ENCODE measurements around the gene ART5. TPM values are rescaled to one million over a fixed set of nuclear protein-coding genes. Genes with fewer than 3 reads are reported as not detected.

ART5 gene
- total and polyA plus RNA-seq, 2 donors (not counting 1 experiment from before 2014, with no cell fraction given), result 0.50 TPM; not detected in 1

GRCh38 chr11:3638513-3638912 is 3.3 kb downstream of the ART5 start:
- Histone ChIP-seq H3K79me2 (ENCODE audit: control insufficient read depth, insufficient read depth, low read length) (no peaks in the 10 kb centered on the region), H3K4me3 (replicated peaks in 1 of 4; ENCODE audit: control extremely low read depth in 1 of 4, insufficient read depth in 1 of 4, low read depth in 3 of 4, low read length in 4 of 4) (no peak overlapping the region), H4K20me1 (ENCODE audit: control insufficient read depth, extremely low read depth, insufficient read depth, low read length) (no peaks in the 10 kb centered on the region), H3K27me3 (ENCODE audit: control insufficient read depth, insufficient read depth, low read length) (peaks cover 2% of the 10 kb centered on the region), H3K27ac (ENCODE audit: insufficient read depth, low read length) (no peak overlapping the region), H3K4me2 (ENCODE audit: extremely low read depth, insufficient read depth, low read length) (no peak overlapping the region), H3K4me1 (ENCODE audit: control insufficient read depth, extremely low read depth, insufficient read depth, low read length) (no peaks in the 10 kb centered on the region), H3K36me3 (ENCODE audit: control insufficient read depth, insufficient read depth, low read length) (no peaks in the 10 kb centered on the region), H3K9ac (ENCODE audit: insufficient read depth, low read length) (no peak overlapping the region), H2AFZ (ENCODE audit: low read length) (no peak overlapping the region), H3K9me3 (ENCODE audit: control insufficient read depth, insufficient read depth, low read depth, low read length) (no peaks in the 10 kb centered on the region)
- TF ChIP-seq, protein P1, sequence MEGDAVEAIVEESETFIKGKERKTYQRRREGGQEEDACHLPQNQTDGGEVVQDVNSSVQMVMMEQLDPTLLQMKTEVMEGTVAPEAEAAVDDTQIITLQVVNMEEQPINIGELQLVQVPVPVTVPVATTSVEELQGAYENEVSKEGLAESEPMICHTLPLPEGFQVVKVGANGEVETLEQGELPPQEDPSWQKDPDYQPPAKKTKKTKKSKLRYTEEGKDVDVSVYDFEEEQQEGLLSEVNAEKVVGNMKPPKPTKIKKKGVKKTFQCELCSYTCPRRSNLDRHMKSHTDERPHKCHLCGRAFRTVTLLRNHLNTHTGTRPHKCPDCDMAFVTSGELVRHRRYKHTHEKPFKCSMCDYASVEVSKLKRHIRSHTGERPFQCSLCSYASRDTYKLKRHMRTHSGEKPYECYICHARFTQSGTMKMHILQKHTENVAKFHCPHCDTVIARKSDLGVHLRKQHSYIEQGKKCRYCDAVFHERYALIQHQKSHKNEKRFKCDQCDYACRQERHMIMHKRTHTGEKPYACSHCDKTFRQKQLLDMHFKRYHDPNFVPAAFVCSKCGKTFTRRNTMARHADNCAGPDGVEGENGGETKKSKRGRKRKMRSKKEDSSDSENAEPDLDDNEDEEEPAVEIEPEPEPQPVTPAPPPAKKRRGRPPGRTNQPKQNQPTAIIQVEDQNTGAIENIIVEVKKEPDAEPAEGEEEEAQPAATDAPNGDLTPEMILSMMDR (conservative IDR thresholded peaks at IDR 0.05 in 1 of 2, IDR thresholded peaks at IDR 0.05 in 1 of 2; ENCODE audit: low read depth in 1 of 2, low read length in 2 of 2), result no peak
- no peak for TF ChIP-seq EZH2 (IDR thresholded peaks at IDR 0.05; ENCODE audit: low read length, missing control alignments)
- no peak for DNase-seq (ENCODE audit: low read depth in 2 of 2)

DNA sequence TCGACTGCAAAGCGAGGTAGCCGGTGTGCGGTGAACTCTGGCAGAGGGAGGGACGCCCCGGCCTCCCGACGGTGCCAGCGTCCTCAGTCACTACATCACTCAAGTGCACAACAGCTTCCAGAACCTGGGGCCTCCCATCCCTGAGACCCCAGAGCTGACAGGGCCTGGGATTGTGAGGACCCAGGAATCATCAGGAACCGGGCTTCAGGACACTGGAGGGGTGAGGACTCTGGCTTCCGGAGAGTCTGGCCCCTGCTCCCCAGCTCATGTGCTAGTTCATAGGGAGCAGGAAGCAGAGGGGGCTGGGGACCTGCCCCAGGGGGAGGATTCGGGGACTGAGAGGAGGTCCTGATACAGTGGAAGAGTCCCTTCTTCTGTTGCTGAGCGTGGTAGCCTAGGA is 4.6 kb downstream of the ART5 start:
- Histone ChIP-seq H3K79me2 (ENCODE audit: control insufficient read depth, insufficient read depth, low read length) (no peaks in the 10 kb centered on the region), H3K9ac (ENCODE audit: insufficient read depth, low read length) (no peak overlapping the region), H3K4me2 (ENCODE audit: extremely low read depth, insufficient read depth, low read length) (no peak overlapping the region), H4K20me1 (ENCODE audit: control insufficient read depth, extremely low read depth, insufficient read depth, low read length) (no peaks in the 10 kb centered on the region), H3K4me1 (ENCODE audit: control insufficient read depth, extremely low read depth, insufficient read depth, low read length) (no peaks in the 10 kb centered on the region), H3K27ac (ENCODE audit: insufficient read depth, low read length) (no peak overlapping the region), H3K27me3 (ENCODE audit: control insufficient read depth, insufficient read depth, low read length) (no peaks in the 10 kb centered on the region), H3K36me3 (ENCODE audit: control insufficient read depth, insufficient read depth, low read length) (no peaks in the 10 kb centered on the region), H3K9me3 (ENCODE audit: control insufficient read depth, insufficient read depth, low read depth, low read length) (no peaks in the 10 kb centered on the region), H3K4me3 (replicated peaks in 1 of 4; ENCODE audit: control extremely low read depth in 1 of 4, insufficient read depth in 1 of 4, low read depth in 3 of 4, low read length in 4 of 4) (no peak overlapping the region), H2AFZ (ENCODE audit: low read length) (no peak overlapping the region)
- TF ChIP-seq, protein P1 (conservative IDR thresholded peaks at IDR 0.05 in 1 of 2, IDR thresholded peaks at IDR 0.05 in 1 of 2; ENCODE audit: low read depth in 1 of 2, low read length in 2 of 2), result no peak
- TF ChIP-seq EZH2 (IDR thresholded peaks at IDR 0.05; ENCODE audit: low read length, missing control alignments), result no peak
- no peak for DNase-seq (ENCODE audit: low read depth in 2 of 2)

GRCh38 chr11:3635641-3636375 is 6.0 kb downstream of the ART5 start:
- H3K4me3 ChIP-seq (replicated peaks in 1 of 4; ENCODE audit: control extremely low read depth in 1 of 4, insufficient read depth in 1 of 4, low read depth in 3 of 4, low read length in 4 of 4), result no peak overlapping the region
- no peaks in the 10 kb centered on the region for H3K4me1 ChIP-seq (ENCODE audit: control insufficient read depth, extremely low read depth, insufficient read depth, low read length)
- TF ChIP-seq EZH2 (IDR thresholded peaks at IDR 0.05; ENCODE audit: low read length, missing control alignments), result no peak
- H3K27ac ChIP-seq (ENCODE audit: insufficient read depth, low read length), result no peak overlapping the region
- H3K36me3 ChIP-seq (ENCODE audit: control insufficient read depth, insufficient read depth, low read length), result no peaks in the 10 kb centered on the region
- no peaks in the 10 kb centered on the region for H3K79me2 ChIP-seq (ENCODE audit: control insufficient read depth, insufficient read depth, low read length)
- no peak overlapping the region for H2AFZ ChIP-seq (ENCODE audit: low read length)
- no peak overlapping the region for H3K4me2 ChIP-seq (ENCODE audit: extremely low read depth, insufficient read depth, low read length)
- H3K9ac ChIP-seq (ENCODE audit: insufficient read depth, low read length), result no peak overlapping the region
- H3K27me3 ChIP-seq (ENCODE audit: control insufficient read depth, insufficient read depth, low read length), result no peaks in the 10 kb centered on the region
- no peak for DNase-seq (ENCODE audit: low read depth in 2 of 2)
- no peaks in the 10 kb centered on the region for H4K20me1 ChIP-seq (ENCODE audit: control insufficient read depth, extremely low read depth, insufficient read depth, low read length)
- no peaks in the 10 kb centered on the region for H3K9me3 ChIP-seq (ENCODE audit: control insufficient read depth, insufficient read depth, low read depth, low read length)

Data from fibroblast of lung (primary cell).